ENCODE results near the gene SH3PXD2B.

The SH3PXD2B gene

DNA sequence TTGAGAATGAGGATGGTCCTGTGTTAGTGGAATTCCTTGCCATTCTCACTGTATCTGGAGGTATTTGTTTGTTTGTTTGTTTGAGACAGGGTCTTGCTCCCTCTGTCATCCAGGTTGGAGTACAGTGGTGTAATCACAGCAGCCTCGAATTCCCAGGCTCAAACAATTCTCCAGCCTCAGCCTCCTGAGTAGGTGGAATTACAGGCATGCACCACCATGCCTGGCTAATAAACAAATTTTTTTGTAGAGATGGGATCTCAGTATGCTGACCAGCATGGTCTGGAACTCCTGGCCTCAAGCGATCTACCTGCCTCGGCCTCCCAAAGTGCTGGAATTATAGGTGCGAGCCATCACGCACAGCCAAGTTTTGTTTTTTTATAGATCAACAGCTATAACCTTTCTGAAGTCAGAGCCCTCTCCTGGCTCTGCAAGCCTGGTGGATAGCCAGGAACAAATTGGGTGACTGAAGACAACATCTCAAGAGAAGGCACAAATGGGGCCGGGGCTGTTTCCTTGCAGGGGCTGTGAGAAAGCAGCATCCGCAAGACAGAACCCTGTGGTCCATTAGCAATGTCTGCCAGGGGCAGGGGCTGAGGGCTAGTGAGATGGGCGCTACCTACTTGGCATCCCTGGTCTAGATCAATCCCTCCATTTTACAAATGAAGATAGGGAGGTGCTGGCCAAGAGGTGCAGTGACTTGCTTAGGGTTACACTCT is 18.8 kb downstream of the SH3PXD2B start:
- DNase-seq: no peak

GRCh38 chr5:172434251-172434650 is 20.1 kb downstream of the SH3PXD2B start:
- no peak for DNase-seq

GRCh38 chr5:172433513-172433912 is 20.8 kb downstream of the SH3PXD2B start:
- no peak for DNase-seq

DNA sequence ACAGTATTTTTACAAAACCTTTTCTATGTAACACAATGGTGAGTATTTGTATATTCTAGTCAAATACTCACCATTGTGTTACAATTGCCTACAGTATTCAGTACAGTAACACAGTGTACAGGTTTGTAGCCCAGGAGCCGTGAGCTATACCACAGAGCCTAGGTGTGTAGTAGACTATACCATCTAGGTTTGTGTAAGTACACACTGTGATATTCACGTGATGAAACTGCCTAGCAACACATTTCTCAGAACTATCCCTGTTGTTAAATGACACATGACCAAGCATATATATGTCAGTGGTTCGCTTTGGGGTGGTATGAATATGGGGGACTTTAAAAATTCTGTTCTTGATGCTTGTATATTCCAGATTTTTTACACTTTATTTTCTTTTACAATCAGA is 21.3 kb downstream of the SH3PXD2B start:
- DNase-seq: no peak

DNA sequence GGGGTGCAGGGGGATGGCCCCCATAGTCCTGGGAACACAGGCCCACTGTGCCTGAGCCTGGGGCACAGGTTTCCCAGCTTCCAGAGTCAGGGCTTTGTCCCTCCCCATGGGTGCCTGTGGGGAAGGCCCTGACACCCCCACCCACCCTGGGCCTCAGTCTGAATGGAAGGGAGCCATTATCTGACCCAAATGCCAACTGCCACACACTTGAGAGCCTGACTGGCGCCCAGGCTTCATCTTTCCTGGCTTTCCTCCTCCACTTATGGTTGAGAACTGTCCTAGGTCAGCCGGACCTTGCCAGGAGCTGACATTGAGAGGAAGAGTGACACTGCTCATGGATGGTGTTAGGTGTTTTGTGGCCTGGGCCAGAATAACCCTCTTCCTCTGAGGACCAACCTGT is 24.0 kb downstream of the SH3PXD2B start:
- no peak for DNase-seq

GRCh38 chr5:172429201-172429940 is 25.0 kb downstream of the SH3PXD2B start:
- no peak for DNase-seq

DNA sequence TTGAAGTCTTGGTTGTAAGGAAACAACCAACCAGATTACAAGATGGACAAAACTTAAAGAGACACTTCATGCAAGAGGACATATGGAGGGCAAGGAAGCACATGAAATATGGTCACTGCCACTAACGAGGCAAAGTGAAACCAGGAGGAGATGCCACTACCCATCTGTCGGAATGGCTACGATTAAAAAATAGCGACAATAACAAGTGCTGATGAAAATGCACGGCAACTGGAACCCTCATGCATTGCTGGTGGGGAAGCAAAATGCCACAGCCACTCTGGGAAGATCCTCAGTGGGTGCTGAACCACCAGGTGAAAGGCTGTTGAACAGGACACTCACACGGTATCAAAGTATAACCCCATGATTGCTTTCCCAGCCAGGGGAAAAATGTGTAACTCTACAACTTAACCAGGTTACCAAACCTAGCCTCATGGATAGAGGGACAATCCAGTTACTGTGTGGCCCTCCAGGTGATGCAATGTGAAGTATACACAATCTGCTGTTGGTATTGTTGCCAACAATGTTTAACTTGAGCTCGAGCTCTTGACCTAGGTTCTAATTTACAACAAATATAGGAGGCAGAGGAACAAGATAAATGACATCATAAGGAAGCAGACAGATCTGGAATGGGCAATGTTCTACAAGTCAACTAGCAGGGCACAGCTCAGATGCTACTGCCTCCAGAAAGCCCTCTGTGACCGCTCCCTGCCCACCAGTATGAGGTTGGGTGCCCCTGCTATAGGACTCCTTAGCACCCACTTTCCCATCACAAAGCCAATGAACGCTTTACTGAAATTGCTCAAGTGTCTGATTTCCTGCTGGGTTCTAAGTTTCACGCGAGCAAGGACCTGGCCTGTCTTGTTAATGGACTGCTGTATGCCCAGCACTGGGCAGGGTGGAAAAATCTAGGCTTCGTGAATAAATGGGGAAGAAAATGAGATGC is 25.8 kb downstream of the SH3PXD2B start:
- DNase-seq: no peak

DNA sequence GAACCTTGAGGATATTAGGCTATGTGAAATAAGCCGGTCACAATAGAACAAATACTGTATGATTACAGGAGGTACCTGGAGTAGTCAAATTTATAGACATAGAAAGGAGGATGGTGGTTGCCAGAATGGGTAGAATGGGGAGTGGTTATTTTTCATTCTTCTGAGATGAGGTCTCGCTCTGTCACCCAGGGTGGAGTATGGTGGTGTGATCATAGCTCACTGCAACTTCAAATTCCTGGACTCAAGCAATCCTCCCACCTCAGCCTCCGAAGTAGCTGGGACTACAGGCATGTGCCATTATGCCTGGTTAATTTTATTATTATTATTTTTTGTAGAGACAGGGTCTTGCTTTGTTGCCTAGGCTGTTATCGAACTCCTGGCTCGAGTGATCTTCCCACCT is 27.1 kb downstream of the SH3PXD2B start:
- no peak for DNase-seq

DNA sequence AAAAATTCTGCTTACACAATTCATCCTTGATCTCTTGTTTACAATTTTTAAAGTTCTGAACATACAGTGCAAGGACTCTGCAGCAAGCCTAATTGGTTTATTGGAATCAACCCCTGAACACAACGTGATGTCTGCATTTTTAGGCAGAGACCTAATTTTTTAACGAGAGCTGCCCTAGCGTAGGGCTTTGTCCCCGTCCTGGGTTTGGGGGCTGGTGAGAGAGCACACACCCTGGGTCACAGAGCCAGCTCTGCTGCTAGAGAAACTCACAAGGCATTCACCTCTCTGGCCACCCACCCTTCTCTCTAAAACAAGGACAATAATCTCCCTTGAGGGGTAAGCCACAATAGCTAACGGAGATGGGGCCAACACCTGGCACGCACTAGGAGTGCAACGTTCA is 28.2 kb downstream of the SH3PXD2B start:
- DNase-seq: no peak

DNA sequence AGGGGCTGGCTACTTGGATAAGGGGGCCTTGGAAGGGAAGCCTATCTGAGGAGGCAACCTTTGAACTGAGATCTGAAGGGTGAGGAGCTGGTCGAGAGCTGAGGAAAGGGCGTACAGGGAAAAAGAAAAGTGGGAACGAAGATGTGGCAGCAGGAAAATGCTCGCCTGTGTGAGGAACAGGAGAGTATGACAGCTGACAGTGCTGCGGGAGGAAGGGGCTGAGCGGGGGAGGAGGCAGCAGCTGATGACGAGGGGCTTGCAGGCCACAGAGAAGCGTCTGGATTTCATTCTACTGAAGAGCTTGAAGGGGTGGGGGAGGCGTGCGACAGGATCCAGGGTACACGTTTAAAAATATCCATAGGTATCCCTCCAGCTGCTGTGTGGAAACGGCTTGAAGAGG is 28.9 kb downstream of the SH3PXD2B start:
- no peak for DNase-seq

- DNase-seq: no peak
Observed at GRCh38 chr5:172424808-172425207, 29.5 kb downstream of the SH3PXD2B start.

DNA sequence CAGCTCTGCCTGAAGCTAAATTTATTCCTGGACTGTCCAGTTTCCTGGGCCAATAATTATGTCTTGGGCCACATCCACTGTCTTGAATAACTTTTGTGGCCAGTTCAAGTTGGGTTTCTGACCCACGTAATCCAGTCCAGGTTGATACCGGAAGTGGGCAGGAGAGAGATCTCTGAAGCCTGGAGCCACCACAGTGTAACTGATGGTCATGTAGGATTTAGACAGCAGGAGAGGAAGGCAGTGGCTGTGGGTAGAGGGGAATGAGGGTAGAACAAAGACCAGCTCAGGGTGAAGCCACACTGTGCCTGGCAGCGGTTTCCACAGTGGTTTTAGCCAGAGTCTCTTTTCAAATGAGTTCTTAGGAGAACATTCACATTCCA is 30.2 kb downstream of the SH3PXD2B start:
- DNase-seq: no peak

- DNase-seq: no peak
Observed at GRCh38 chr5:172423379-172424110, 30.8 kb downstream of the SH3PXD2B start.

GRCh38 chr5:172422255-172422654 is 32.1 kb downstream of the SH3PXD2B start:
- no peak for DNase-seq

DNA sequence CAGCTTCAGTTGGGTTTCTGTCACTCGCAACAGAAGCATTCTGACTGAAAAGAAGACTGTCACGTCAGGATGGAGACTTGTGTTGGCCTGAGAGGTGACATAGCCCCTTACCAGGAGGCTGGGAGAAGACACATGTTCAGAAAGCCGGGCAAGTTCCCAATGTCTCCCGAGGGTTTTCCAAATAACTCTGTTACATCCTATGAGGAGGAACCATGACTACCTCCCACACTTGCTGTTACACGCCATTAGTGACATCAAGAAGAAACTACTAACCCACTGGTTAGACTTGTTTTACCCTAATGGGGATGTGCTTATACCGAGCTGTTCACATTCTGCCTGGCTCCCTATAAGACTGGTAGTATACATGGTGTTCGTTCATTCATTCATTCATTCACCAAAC is 33.3 kb downstream of the SH3PXD2B start:
- DNase-seq: no peak

DNA sequence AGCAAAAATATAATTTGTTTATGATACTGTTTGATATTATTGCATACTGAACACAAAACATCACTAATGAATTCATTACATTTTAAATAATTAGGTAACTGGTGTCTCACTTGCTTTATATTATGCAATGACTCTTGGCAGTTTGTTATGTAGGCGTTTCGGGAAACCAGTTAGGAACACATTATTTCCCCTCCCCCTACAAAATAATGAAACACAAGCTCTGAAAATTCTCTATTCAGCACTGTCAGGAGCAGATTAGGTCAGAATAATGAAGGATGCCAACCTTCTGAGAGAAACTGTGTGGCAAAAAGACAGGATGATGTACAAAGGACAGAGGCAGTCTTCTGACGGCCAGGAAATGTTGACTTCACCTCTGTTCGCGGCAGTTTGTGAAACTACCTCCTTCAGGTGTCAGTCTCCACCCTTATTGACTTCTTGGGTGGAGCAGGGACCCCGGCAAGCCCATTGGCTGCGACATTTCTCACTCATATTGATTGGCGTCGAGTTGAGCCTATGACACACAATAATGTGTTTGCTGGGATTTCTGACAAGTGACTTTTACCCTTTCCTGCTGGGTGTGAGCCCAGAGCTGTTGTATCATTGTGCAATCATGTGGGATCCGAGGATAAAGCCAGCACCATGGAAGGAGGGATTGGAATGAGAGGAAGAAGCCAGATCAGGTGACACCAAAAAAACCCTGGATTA is 33.9 kb downstream of the SH3PXD2B start:
- DNase-seq: no peak

DNA sequence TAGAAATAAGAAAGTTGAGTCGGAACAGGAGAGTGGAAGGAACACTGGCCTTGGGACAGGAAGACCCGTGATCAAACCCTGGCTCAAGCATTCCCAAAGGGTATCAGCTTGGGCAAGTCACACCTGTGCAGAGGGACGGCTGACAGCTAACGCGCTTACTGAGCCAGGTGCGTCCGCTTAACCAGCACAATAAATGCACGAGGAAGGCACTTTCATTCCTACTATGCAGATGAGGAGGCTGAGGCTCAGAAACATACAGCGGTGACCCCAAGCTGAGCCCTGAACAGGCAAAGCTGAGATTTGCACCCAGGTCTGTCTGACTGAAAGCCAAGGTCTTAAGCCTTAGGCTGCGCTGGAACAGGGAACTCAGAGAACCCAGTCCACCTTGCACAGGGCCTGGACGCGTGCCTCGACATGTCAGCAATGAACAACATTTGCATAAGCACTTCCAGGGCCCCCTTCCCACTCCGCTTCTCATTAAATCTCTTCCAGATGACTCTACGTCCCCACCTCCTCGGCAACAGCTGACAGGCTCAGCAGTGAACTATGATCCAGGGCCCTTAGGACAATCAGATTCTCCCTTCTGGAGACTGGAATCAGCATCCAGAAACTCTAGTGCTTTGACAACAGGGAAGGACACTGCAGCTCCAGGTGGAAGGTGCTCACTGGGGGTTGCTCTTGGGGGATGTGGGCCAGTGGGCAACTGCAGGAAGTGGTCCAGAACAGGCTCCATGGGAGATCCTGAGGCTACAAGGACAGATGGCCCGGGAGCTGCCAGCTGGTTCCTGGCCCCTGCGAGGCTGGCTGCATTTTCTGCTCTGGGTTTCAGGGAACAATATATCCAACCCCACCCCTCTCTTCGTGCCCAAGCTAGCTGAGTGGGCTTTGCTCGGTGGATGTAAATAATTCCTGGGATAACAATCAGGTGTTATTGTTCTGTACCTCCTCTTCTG is 35.2 kb downstream of the SH3PXD2B start:
- DNase-seq: no peak

GRCh38 chr5:172417983-172418630 is 36.2 kb downstream of the SH3PXD2B start:
- DNase-seq: no peak

GRCh38 chr5:172417130-172417841 is 37.0 kb downstream of the SH3PXD2B start:
- no peak for DNase-seq
